Heart right ventricle (tissue), 16 donors: ENCODE results near the gene USP37. TPM values are rescaled to one million over a fixed set of nuclear protein-coding genes. Genes with fewer than 3 reads are reported as not detected.

Source experiments
- ATAC-seq, 8 donors: fragments of 200-7000 bp; cut with Tn5 transposase; one replicate each; pipeline ENCODE4 v1.9.1; 2020; ENCODE audit warnings: mild to moderate bottlenecking in 8 of 8, moderate library complexity in 8 of 8, moderate number of reproducible peaks in 1 of 8
- DNase-seq, 2 donors: peaks; one replicate each; pipeline ENCODE4 v3.0.0-alpha.2; 2020
- H3K27ac ChIP-seq, 10 donors: fragments of 200-600 bp; sonication (generic) in 2 of 10; one replicate each; pipeline versions ENCODE4 v1.5.0 to v1.8.0; 2020 to 2022; ENCODE audit warnings: mild to moderate bottlenecking in 3 of 10
- H3K27me3 ChIP-seq, 7 donors: fragments of 200-600 bp; one replicate each; pipeline ENCODE4 v1.8.0; 2021 to 2022; ENCODE audit warnings: mild to moderate bottlenecking in 2 of 7
- H3K36me3 ChIP-seq, 9 donors: fragments of 200-600 bp; sonication (generic) in 1 of 9; one replicate each; pipeline versions ENCODE4 v1.5.0 to v1.8.0; 2020 to 2022; ENCODE audit warnings: mild to moderate bottlenecking in 2 of 9
- H3K4me1 ChIP-seq, 9 donors: fragments of 200-600 bp; sonication (generic) in 1 of 9; one replicate each; pipeline versions ENCODE4 v1.5.0 to v1.8.0; 2020 to 2022; ENCODE audit warnings: mild to moderate bottlenecking in 4 of 9
- H3K4me3 ChIP-seq, 10 donors: fragments of 200-600 bp; sonication (generic) in 2 of 10; one replicate each; pipeline versions ENCODE4 v1.5.0 to v1.8.0; 2020 to 2022; ENCODE audit warnings: mild to moderate bottlenecking in 7 of 10, moderate library complexity in 2 of 10
- H3K9me3 ChIP-seq, 11 donors: fragments of 200-600 bp in 10 of 11; sonication (generic) in 2 of 11; one replicate each; pipeline versions ENCODE4 v1.5.0 to v1.8.0; 2013 to 2022; ENCODE audit warnings: mild to moderate bottlenecking in 2 of 11, control low read depth in 1 of 11, moderate library complexity in 1 of 11
- CTCF ChIP-seq, 9 donors: fragments of 200-600 bp; sonication (generic) in 2 of 9; IDR thresholded peaks; one replicate each; pipeline versions ENCODE4 v1.5.0 to v1.8.0; 2021 to 2022; ENCODE audit warnings: antibody characterized with exemption in 9 of 9, mild to moderate bottlenecking in 5 of 9, moderate library complexity in 1 of 9
- WGBS, 2 donors: extraction: QIAGEN DNeasy Blood & Tissue Kit; methylation state at CpG; one replicate each; pipeline ENCODE4 v1.1.7; 2013; ENCODE audit warnings: inconsistent platforms in 1 of 2; 5-methylcytosine and 5-hydroxymethylcytosine counted together
- intact Hi-C, 10 donors: fragments of 100-400 bp; cut with DNase I; formaldehyde crosslinking; loops; one replicate each; pipeline versions ENCODE4 v1.11.1 to v1.14.2; 2022
- polyA plus RNA-seq, 2 donors: library from polyadenylated mRNA; stranded (reverse); fragments of 200-250 nt; gene quantifications; one replicate each; pipeline ENCODE4 v1.2.3, GENCODE V29; 2013
- total RNA-seq, 10 donors: library from RNA; stranded (reverse); fragmentation: NEBNext Ultra II Directional in 3 of 10; extraction: Animal tissue kit (Norgen Biotek cat#: 25700) in 3 of 10; gene quantifications; one replicate each; pipeline versions ENCODE4 v1.2.1 to v1.2.4, GENCODE V29; 2021 to 2023
- donor health status: Arrhythmogenic right ventricular cardiomyopathy.
- donor health status: ischemic (EF 13 %, LVEDD 7.1; RV severe dilation, severe dysfunction).
- donor health status: healthy with polysubstance abuse.
- donor health status: DM: no; HTN: yes; CAD: no.
- donor health status: DM: no; HTN: no; CAD: no.
- donor health status: ischemic (EF 25% LVEDD 6.9; RV normal size, moderate dysfunction).
- donor health status: ischemic (EF 25% LVEDD 5.7; RV mildly dilated, moderate dysfunction).
- donor health status: healthy.
- donor health status: DM: yes; HTN: yes; CAD: no.
- donor health status: Ischemic cardiomyopathy.
- donor health status: ischemic (EF 35%, LVEDD 5.7; RV mildly dilated, moderate dysfunction).
- donor health status: nonischemic (EF 11% LVEDD 7.7; RV severe dilation, severe dysfunction).
- donor health status: DM: yes; HTN: yes; CAD: no.
- donor health status: PGD.
- donor health status: ischemic (EF 29% LVEDD 5.4; RV normal size, mild dysfunction).
- donor health status: nonischemic (EF 23%, LVEDD 6.1; RV moderate dilation, normal function).

The USP37 gene
- total and polyA plus RNA-seq, 12 donors, result 1.8 to 11.1 (median 8.4) TPM

DNA sequence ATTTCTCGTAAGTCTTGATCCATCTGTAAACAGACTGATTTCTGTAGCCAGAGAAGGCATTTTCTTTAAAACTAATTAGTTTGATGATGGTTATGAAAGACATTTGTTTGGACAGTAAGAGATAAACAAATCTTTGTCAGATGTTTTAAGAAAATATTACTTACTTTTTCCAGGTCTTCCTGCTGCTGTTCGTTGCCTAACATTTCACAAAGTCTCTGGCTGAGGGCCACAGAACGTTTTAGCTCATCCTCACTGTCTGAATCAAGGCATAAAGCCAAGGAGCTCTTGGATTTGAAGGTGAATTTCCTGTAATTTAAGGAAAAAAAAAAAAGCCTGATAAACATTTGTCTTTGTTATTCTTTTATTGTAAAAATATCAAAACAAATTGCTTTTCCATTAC, 91.5 kb downstream of the USP37 start:
- H3K4me1 ChIP-seq, result peaks cover 0 to 15% (median 0%) of the 10 kb centered on the region in 9 donors
- H3K36me3 ChIP-seq, result peaks cover 0 to 98% (median 16%) of the 10 kb centered on the region in 9 donors
- no peaks in the 10 kb centered on the region for H3K9me3 ChIP-seq
- DNase-seq (no peak), ATAC-seq (no peak)
- no peak overlapping the region for H3K27ac ChIP-seq
- WGBS, 2 donors, result 45 to 65% methylated on average over 3 of the region's 3 CpGs
- H3K27me3 ChIP-seq, result no peaks in the 10 kb centered on the region
- TF ChIP-seq CTCF (IDR thresholded peaks at IDR 0.05), result no peak
- H3K4me3 ChIP-seq, result no peak overlapping the region
- intact Hi-C loops, result loop anchor here in 1 of 10 donors (5.0 kb wide), 1 partner anchor 1114 kb away; no protein-coding TSS in a partner anchor

DNA sequence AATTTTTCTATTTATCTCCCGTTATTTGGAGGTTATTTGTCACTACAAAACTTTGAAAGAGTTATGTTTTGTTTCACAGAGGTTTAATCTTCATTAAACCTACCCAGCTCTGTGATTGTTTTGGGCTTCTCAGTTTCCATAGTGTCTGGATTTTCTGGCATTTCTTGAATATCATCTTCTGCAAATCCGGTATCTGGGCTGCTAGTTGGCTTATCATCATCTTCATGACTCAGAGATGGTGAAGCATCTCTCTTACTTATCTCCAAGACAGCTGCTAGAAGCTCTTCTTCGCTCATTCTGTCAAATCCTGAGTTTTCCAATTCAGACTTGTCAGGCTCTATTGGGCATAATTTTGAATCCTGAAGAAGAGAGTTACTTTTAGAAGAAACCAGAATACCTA, 93.6 kb downstream of the USP37 start:
- peaks cover 0 to 26% (median 0%) of the 10 kb centered on the region in 9 donors for H3K4me1 ChIP-seq
- ATAC-seq (no peak), DNase-seq (no peak)
- no peak overlapping the region for H3K4me3 ChIP-seq
- H3K27ac ChIP-seq, result no peak overlapping the region
- no peaks in the 10 kb centered on the region for H3K27me3 ChIP-seq
- WGBS, 2 donors, result 86 to 88% methylated on average over 3 of the region's 3 CpGs
- TF ChIP-seq CTCF (IDR thresholded peaks at IDR 0.05), result no peak
- no peaks in the 10 kb centered on the region for H3K9me3 ChIP-seq
- intact Hi-C loops, result no loop called here
- H3K36me3 ChIP-seq, result peaks cover 0 to 96% (median 16%) of the 10 kb centered on the region in 9 donors

- intact Hi-C loops, result no loop called here
- Histone ChIP-seq H3K27me3 (no peaks in the 10 kb centered on the region), H3K36me3 (peaks cover 0 to 96% (median 16%) of the 10 kb centered on the region in 9 donors)
Observed at GRCh38 chr2:218472988-218473387, 95.2 kb downstream of the USP37 start.

GRCh38 chr2:218471982-218472381, 96.2 kb downstream of the USP37 start:
- H3K36me3 ChIP-seq, result peaks cover 0 to 86% (median 16%) of the 10 kb centered on the region in 9 donors
- no peaks in the 10 kb centered on the region for H3K27me3 ChIP-seq
- no peak for TF ChIP-seq CTCF (IDR thresholded peaks at IDR 0.05)
- DNase-seq (peak in 1 of 2 donors; percentile 4), ATAC-seq (peak in 4 of 8 donors; percentile 37 to 52 (median 40))
- H3K27ac ChIP-seq, result peak overlapping the region in 1 of 10 donors; percentile 28
- intact Hi-C loops, result no loop called here
- H3K4me3 ChIP-seq, result no peak overlapping the region
- H3K9me3 ChIP-seq, result no peaks in the 10 kb centered on the region
- 79 to 85% methylated on average over 5 of the region's 5 CpGs for WGBS, 2 donors
- H3K4me1 ChIP-seq, result peaks cover 0 to 26% (median 0%) of the 10 kb centered on the region in 9 donors

More at GRCh38 chr2:218472988-218473387, 95.2 kb downstream of the USP37 start:
- no peak for TF ChIP-seq CTCF (IDR thresholded peaks at IDR 0.05)
- ATAC-seq (peak in 1 of 8 donors; percentile 47), DNase-seq (no peak)
- H3K4me1 ChIP-seq, result peaks cover 0 to 26% (median 0%) of the 10 kb centered on the region in 9 donors
- H3K27ac ChIP-seq, result peak overlapping the region in 1 of 10 donors; percentile 55
- no peak overlapping the region for H3K4me3 ChIP-seq
- no peaks in the 10 kb centered on the region for H3K9me3 ChIP-seq
